ENCODE results near the gene YWHAE. TPM values are rescaled to one million over a fixed set of nuclear protein-coding genes. Genes with fewer than 3 reads are reported as not detected.

YWHAE gene
- total RNA-seq, 2 experiments from 2014 or later = 393 to 414 TPM

- Mint-ChIP-seq H3K36me3 (ENCODE audit: low read depth) (no peaks in the 10 kb centered on the region), H3K27me3 (ENCODE audit: low read depth) (peaks cover 12% of the 10 kb centered on the region), H3K27ac (no peak overlapping the region), H3K4me3 (no peak overlapping the region), H3K9me3 (ENCODE audit: insufficient read depth) (no peaks in the 10 kb centered on the region), H3K4me1 (ENCODE audit: low read depth) (peaks cover 42% of the 10 kb centered on the region)
- ATAC-seq (no peak), DNase-seq (no peak)
- ChIA-PET POLR2A (no interaction called here), CTCF (no interaction called here)
Observed at GRCh38 chr17:1300371-1300905, 99.6 kb downstream of the YWHAE start.

GRCh38 chr17:1299552-1300370, 100.3 kb downstream of the YWHAE start:
- H3K4me1 Mint-ChIP-seq (ENCODE audit: low read depth) = peaks cover 49% of the 10 kb centered on the region
- H3K4me3 Mint-ChIP-seq = no peak overlapping the region
- H3K9me3 Mint-ChIP-seq (ENCODE audit: insufficient read depth) = no peaks in the 10 kb centered on the region
- H3K27me3 Mint-ChIP-seq (ENCODE audit: low read depth) = peaks cover 12% of the 10 kb centered on the region
- no peak for DNase-seq
- ATAC-seq = no peak
- POLR2A ChIA-PET = no interaction called here
- no peaks in the 10 kb centered on the region for H3K36me3 Mint-ChIP-seq (ENCODE audit: low read depth)
- CTCF ChIA-PET = no interaction called here
- H3K27ac Mint-ChIP-seq = no peak overlapping the region

DNA sequence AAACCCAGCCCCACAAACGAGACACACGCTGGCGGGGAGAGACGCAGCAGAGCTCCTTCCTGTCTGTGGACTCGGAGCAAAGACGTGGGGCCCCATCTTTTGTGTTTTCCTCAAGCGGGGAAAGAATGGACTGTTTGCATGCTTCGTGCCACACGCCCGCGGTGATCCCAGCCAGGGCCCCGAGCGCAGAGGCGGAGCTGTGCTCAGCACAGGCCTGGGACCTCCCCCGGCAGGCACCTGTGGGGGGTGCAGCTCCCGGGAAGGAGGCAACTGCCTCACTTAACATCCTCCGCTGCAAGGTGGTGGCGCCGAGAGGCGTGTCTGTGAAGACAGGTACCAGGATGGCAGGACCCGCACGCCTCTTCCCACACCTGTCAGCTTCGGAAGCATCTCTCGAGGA, 101.4 kb downstream of the YWHAE start:
- DNase-seq = peak; percentile 59
- Mint-ChIP-seq H3K27me3 (ENCODE audit: low read depth) (peaks cover 12% of the 10 kb centered on the region), H3K9me3 (ENCODE audit: insufficient read depth) (no peaks in the 10 kb centered on the region), H3K4me3 (peak overlapping the region; percentile 36), H3K27ac (peak overlapping the region; percentile 46), H3K4me1 (ENCODE audit: low read depth) (peaks cover 60% of the 10 kb centered on the region), H3K36me3 (ENCODE audit: low read depth) (peaks cover under 1% of the 10 kb centered on the region)
- ChIA-PET POLR2A (no interaction called here), CTCF (interaction anchor here (0.5 to 2.2 kb wide), 3 partner anchors 34 to 350 kb away, joined by 3 to 11 read pairs (median 4); no protein-coding TSS in a partner anchor)
- ATAC-seq = peak; percentile 45

Other genes with a start within 250 kb of the YWHAE start
- 100 to 1,000 TPM; 143 to 156 TPM for gene ABR, start 220.2 kb downstream of the YWHAE start, total RNA-seq
- not detected for gene BHLHA9, start 129.8 kb downstream of the YWHAE start, total RNA-seq
- gene TRARG1, start 120.6 kb downstream of the YWHAE start, total RNA-seq = 1 to 10 TPM in 1 of 2 experiments, under 1 TPM in 1; 0.78 to 1.3 TPM
- gene CRK, start 56.0 kb upstream of the YWHAE start, total RNA-seq = 10 to 100 TPM; 15.7 to 17.7 TPM
- gene MYO1C, start 92.5 kb upstream of the YWHAE start, total RNA-seq = 10 to 100 TPM; 18.5 to 21.8 TPM
- gene INPP5K, start 116.4 kb upstream of the YWHAE start, total RNA-seq = 10 to 100 TPM; 37.6 to 39.6 TPM
- 10 to 100 TPM; 44.6 to 47.3 TPM for gene PITPNA, start 162.6 kb upstream of the YWHAE start, total RNA-seq
- under 1 TPM; 0.55 to 0.68 TPM for gene SLC43A2, start 228.6 kb upstream of the YWHAE start, total RNA-seq
- 1 to 10 TPM; 4.5 to 5.3 TPM for gene SCARF1, start 245.5 kb upstream of the YWHAE start, total RNA-seq
- gene RILP, start 249.6 kb upstream of the YWHAE start, total RNA-seq = 1 to 10 TPM; 6.2 to 6.5 TPM

Measured in activated CD8-positive, alpha-beta T cell treated with anti-CD3 and anti-CD28 coated beads, Interleukin-2, amount 10 ng/mL, durations not matched to agents 7 days and 5 days (primary cell).